HEK293 (cell line): Measurements from ENCODE around the gene PHF19.

ENCODE experiments used
- CTCF ChIA-PET: fragments of 350-600 bp; formaldehyde crosslinking; extraction: SDS; loops from one replicate; lab custom pipeline; 2021; ENCODE audit warnings: antibody characterized with exemption; lab: Yijun Ruan, JAX
- POLR2A ChIA-PET: fragments of 300-600 bp; formaldehyde crosslinking; extraction: SDS; loops from one replicate; lab custom pipeline; 2020; ENCODE audit warnings: antibody characterized with exemption, inconsistent platforms; lab: Yijun Ruan, JAX
- H3K27ac ChIP-seq: fragments of 200-500 bp; sonication (Bioruptor generic); 2 replicates; pipeline ENCODE4 v1.5.1; 2014; ENCODE audit warnings: low read depth, low read length, control low read depth, inconsistent platforms; ENCODE audit errors: extremely low read depth
- H3K36me3 ChIP-seq, 2 experiments: fragments of 200-500 bp in 1 of 2; sonication (Bioruptor generic) in 1 of 2; 1 replicate in 1 of 2; 2 replicates in 1 of 2; pipeline ENCODE4 v1.5.1; 2014 to 2017; ENCODE audit warnings: inconsistent platforms in 2 of 2, low read length in 2 of 2; ENCODE audit not compliant: control insufficient read depth in 2 of 2, insufficient read depth in 1 of 2
- H3K4me1 ChIP-seq: fragments of 200-500 bp; sonication (Bioruptor generic); 2 replicates; pipeline ENCODE4 v1.5.1; 2014; ENCODE audit warnings: mild to moderate bottlenecking, low read length, inconsistent platforms; ENCODE audit not compliant: control insufficient read depth, insufficient read depth
- H3K4me3 ChIP-seq: 2 replicates; pipeline ENCODE4 v1.5.1; 2011; ENCODE audit warnings: low read depth, mild to moderate bottlenecking, control low read depth, low read length, moderate library complexity
- H3K9me3 ChIP-seq: fragments of 200-500 bp; sonication (Bioruptor generic); 2 replicates; pipeline ENCODE4 v1.5.1; 2014; ENCODE audit warnings: low read depth, low read length, inconsistent platforms; ENCODE audit not compliant: control insufficient read depth, insufficient read depth
- KLF1 ChIP-seq: fragments of 450-650 bp; formaldehyde crosslinking; IDR thresholded peaks from 2 replicates; pipeline ENCODE4 v1.5.1; 2016; ENCODE audit warnings: missing biosample characterization, missing genetic modification characterization
- SETDB1 ChIP-seq: IDR thresholded peaks from one replicate; pipeline ENCODE4 v1.6.1; 2017; ENCODE audit warnings: mild to moderate bottlenecking, low read length, moderate library complexity, mixed read lengths; ENCODE audit not compliant: insufficient read length
- ZNF280D ChIP-seq: fragments of 450-650 bp; formaldehyde crosslinking; IDR thresholded peaks from 2 replicates; pipeline ENCODE4 v1.5.1; 2016; ENCODE audit warnings: missing biosample characterization, missing genetic modification characterization
- ZNF791 ChIP-seq: fragments of 450-650 bp; formaldehyde crosslinking; IDR thresholded peaks from 2 replicates; pipeline ENCODE4 v1.5.1; 2016; ENCODE audit warnings: missing biosample characterization, missing genetic modification characterization

PHF19 gene

GRCh38 chr9:120807607-120808379 is 69.2 kb downstream of the PHF19 start:
- H3K36me3 ChIP-seq: no peaks in the 10 kb centered on the region
- CTCF ChIA-PET: no interaction called here
- H3K4me1 ChIP-seq: no peaks in the 10 kb centered on the region
- no peak overlapping the region for H3K27ac ChIP-seq
- TF ChIP-seq SETDB1 (peak; percentile 97), ZNF280D (tag by site-specific recombination) (peak; percentile 46; the same call in 1 of the 2 replicates), ZNF791 (tag by site-specific recombination) (peak; percentile 99), KLF1 (tag by site-specific recombination) (no peak)
- TF ChIP-seq, all 188 proteins: peak for 3
- Histone ChIP-seq H3K9me3 (no peaks in the 10 kb centered on the region), H3K4me3 (no peak overlapping the region)
- POLR2A ChIA-PET: no interaction called here
